HEK293 (cell line): ENCODE results near the gene NFS1.

ENCODE experiments used
- CTCF ChIA-PET: fragments of 350-600 bp; formaldehyde crosslinking; extraction: SDS; loops from one replicate; lab custom pipeline; 2021; ENCODE audit warnings: antibody characterized with exemption; lab: Yijun Ruan, JAX
- POLR2A ChIA-PET: fragments of 300-600 bp; formaldehyde crosslinking; extraction: SDS; loops from one replicate; lab custom pipeline; 2020; ENCODE audit warnings: antibody characterized with exemption, inconsistent platforms; lab: Yijun Ruan, JAX
- H3K27ac ChIP-seq: fragments of 200-500 bp; sonication (Bioruptor generic); 2 replicates; pipeline ENCODE4 v1.5.1; 2014; ENCODE audit warnings: low read depth, low read length, control low read depth, inconsistent platforms; ENCODE audit errors: extremely low read depth
- H3K36me3 ChIP-seq, 2 experiments: fragments of 200-500 bp in 1 of 2; sonication (Bioruptor generic) in 1 of 2; 1 replicate in 1 of 2; 2 replicates in 1 of 2; pipeline ENCODE4 v1.5.1; 2014 to 2017; ENCODE audit warnings: inconsistent platforms in 2 of 2, low read length in 2 of 2; ENCODE audit not compliant: control insufficient read depth in 2 of 2, insufficient read depth in 1 of 2
- H3K4me1 ChIP-seq: fragments of 200-500 bp; sonication (Bioruptor generic); 2 replicates; pipeline ENCODE4 v1.5.1; 2014; ENCODE audit warnings: mild to moderate bottlenecking, low read length, inconsistent platforms; ENCODE audit not compliant: control insufficient read depth, insufficient read depth
- H3K4me3 ChIP-seq: 2 replicates; pipeline ENCODE4 v1.5.1; 2011; ENCODE audit warnings: low read depth, mild to moderate bottlenecking, control low read depth, low read length, moderate library complexity
- H3K9me3 ChIP-seq: fragments of 200-500 bp; sonication (Bioruptor generic); 2 replicates; pipeline ENCODE4 v1.5.1; 2014; ENCODE audit warnings: low read depth, low read length, inconsistent platforms; ENCODE audit not compliant: control insufficient read depth, insufficient read depth
- FEZF1 ChIP-seq: fragments of 450-650 bp; formaldehyde crosslinking; IDR thresholded peaks from 2 replicates; pipeline ENCODE4 v1.5.1; 2016; ENCODE audit warnings: missing biosample characterization, missing genetic modification characterization
- SCRT2 ChIP-seq: fragments of 450-650 bp; formaldehyde crosslinking; IDR thresholded peaks from 2 replicates; pipeline ENCODE4 v1.5.1; 2016; ENCODE audit warnings: missing biosample characterization, missing genetic modification characterization
- ZBTB10 ChIP-seq: fragments of 450-650 bp; formaldehyde crosslinking; IDR thresholded peaks from 2 replicates; pipeline ENCODE4 v1.5.1; 2016; ENCODE audit warnings: missing biosample characterization, missing genetic modification characterization
- ZBTB49 ChIP-seq: fragments of 450-650 bp; formaldehyde crosslinking; IDR thresholded peaks from 2 replicates; pipeline ENCODE4 v1.5.1; 2016; ENCODE audit warnings: missing biosample characterization, missing genetic modification characterization, low read depth
- ZFP3 ChIP-seq: fragments of 450-650 bp; formaldehyde crosslinking; IDR thresholded peaks from 2 replicates; pipeline ENCODE4 v1.5.1; 2016; ENCODE audit warnings: low read depth, missing biosample characterization, missing genetic modification characterization
- ZNF10 ChIP-seq: fragments of 450-650 bp; formaldehyde crosslinking; IDR thresholded peaks from 2 replicates; pipeline ENCODE4 v1.5.1; 2017; ENCODE audit warnings: missing biosample characterization, missing genetic modification characterization
- ZNF596 ChIP-seq: fragments of 450-650 bp; IDR thresholded peaks from 2 replicates; pipeline ENCODE4 v1.5.0; 2018; ENCODE audit warnings: missing biosample characterization, mild to moderate bottlenecking, missing genetic modification characterization, moderate library complexity
- ZNF600 ChIP-seq: fragments of 450-650 bp; formaldehyde crosslinking; IDR thresholded peaks from 2 replicates; pipeline ENCODE4 v1.5.1; 2016; ENCODE audit warnings: missing biosample characterization, missing genetic modification characterization
- ZNF629 ChIP-seq: fragments of 450-650 bp; formaldehyde crosslinking; IDR thresholded peaks from 2 replicates; pipeline ENCODE4 v1.5.1; 2017; ENCODE audit warnings: missing biosample characterization, missing genetic modification characterization
- ZNF677 ChIP-seq: fragments of 450-650 bp; IDR thresholded peaks from 2 replicates; pipeline ENCODE4 v1.5.0; 2018; ENCODE audit warnings: missing biosample characterization, mild to moderate bottlenecking, missing genetic modification characterization, moderate library complexity
- ZNF768 ChIP-seq: fragments of 450-650 bp; formaldehyde crosslinking; IDR thresholded peaks from 2 replicates; pipeline ENCODE4 v1.5.1; 2018; ENCODE audit warnings: missing biosample characterization, mild to moderate bottlenecking, missing genetic modification characterization
- ZNF837 ChIP-seq: fragments of 450-650 bp; formaldehyde crosslinking; IDR thresholded peaks from 2 replicates; pipeline ENCODE4 v1.5.1; 2016; ENCODE audit warnings: missing biosample characterization, missing genetic modification characterization
- ZSCAN4 ChIP-seq: fragments of 450-650 bp; formaldehyde crosslinking; IDR thresholded peaks from 2 replicates; pipeline ENCODE4 v1.5.1; 2017; ENCODE audit warnings: missing biosample characterization, missing genetic modification characterization
- TF ChIP-seq, protein P1 (sequence below): fragments of 450-650 bp; formaldehyde crosslinking; IDR thresholded peaks from 2 replicates; pipeline ENCODE4 v1.5.1; 2016; ENCODE audit warnings: missing biosample characterization, missing genetic modification characterization, borderline replicate concordance

NFS1 gene

GRCh38 chr20:35627121-35627520 is 72.0 kb downstream of the NFS1 start:
- Histone ChIP-seq H3K4me3 (no peak overlapping the region), H3K27ac (no peak overlapping the region), H3K36me3 (peaks cover 24 to 68% of the 10 kb centered on the region in 2 experiments), H3K4me1 (no peaks in the 10 kb centered on the region), H3K9me3 (no peaks in the 10 kb centered on the region)
- POLR2A ChIA-PET: interaction anchor here (0.7 kb wide), 1 partner anchor 60 kb away, joined by 6 read pairs; no protein-coding TSS in a partner anchor
- CTCF ChIA-PET: interaction anchor here (0.8 to 1.1 kb wide), 2 partner anchors 8 to 117 kb away, joined by 3 read pairs; no protein-coding TSS in a partner anchor
- no peak for TF ChIP-seq ZNF596
- no peak for TF ChIP-seq ZBTB49
- peak; percentile 53; the same call in 1 of the 2 replicates for TF ChIP-seq ZNF600 (tag by site-specific recombination)

DNA sequence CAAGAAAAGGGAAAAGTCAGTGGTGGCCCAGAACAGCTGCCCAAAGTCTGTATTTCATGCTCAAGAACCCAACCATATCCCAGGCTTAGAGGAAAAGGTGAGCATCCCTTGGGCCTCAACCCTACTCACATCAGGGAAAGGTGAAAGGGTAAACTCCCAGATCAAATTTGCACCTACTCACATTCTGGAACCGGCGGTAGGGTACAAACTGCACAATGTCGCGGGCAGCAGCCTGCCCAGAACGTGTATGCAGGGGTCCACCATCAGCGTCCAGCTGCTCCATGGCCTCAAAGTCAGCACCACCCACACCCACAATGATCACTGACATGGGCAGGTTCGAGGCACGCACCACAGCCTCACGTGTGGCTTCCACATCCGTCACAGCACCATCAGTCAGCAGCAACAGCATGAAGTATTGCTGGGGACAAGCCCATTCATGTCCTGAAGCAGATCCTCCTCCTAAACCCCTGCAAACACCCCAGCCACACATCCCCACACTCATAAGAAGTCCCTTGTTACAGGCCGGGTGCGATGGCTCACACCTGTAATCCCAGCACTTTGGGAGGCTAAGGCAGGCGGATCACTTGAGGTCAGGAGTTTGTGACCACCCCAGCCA is 72.7 kb downstream of the NFS1 start:
- no peak overlapping the region for H3K27ac ChIP-seq
- H3K4me1 ChIP-seq: no peaks in the 10 kb centered on the region
- peaks cover 24 to 64% of the 10 kb centered on the region in 2 experiments for H3K36me3 ChIP-seq
- CTCF ChIA-PET: interaction anchor here (0.8 kb wide), 1 partner anchor 116 kb away, joined by 3 read pairs; no protein-coding TSS in a partner anchor
- POLR2A ChIA-PET: interaction anchor here (0.7 kb wide), 1 partner anchor 60 kb away, joined by 6 read pairs; no protein-coding TSS in a partner anchor
- no peak overlapping the region for H3K4me3 ChIP-seq
- TF ChIP-seq ZNF837 (tag by site-specific recombination): no peak
- TF ChIP-seq SCRT2 (tag by site-specific recombination): peak; percentile 39; the same call in 1 of the 2 replicates
- no peaks in the 10 kb centered on the region for H3K9me3 ChIP-seq

GRCh38 chr20:35625584-35626385 is 73.4 kb downstream of the NFS1 start:
- H3K36me3 ChIP-seq: peaks cover 24 to 64% of the 10 kb centered on the region in 2 experiments
- ChIA-PET POLR2A (no interaction called here), CTCF (interaction anchor here (0.6 kb wide), 1 partner anchor 529 kb away, joined by 4 read pairs; no protein-coding TSS in a partner anchor)
- H3K27ac ChIP-seq: no peak overlapping the region
- H3K4me3 ChIP-seq: no peak overlapping the region
- no peaks in the 10 kb centered on the region for H3K4me1 ChIP-seq
- no peaks in the 10 kb centered on the region for H3K9me3 ChIP-seq
- TF ChIP-seq, protein P1, sequence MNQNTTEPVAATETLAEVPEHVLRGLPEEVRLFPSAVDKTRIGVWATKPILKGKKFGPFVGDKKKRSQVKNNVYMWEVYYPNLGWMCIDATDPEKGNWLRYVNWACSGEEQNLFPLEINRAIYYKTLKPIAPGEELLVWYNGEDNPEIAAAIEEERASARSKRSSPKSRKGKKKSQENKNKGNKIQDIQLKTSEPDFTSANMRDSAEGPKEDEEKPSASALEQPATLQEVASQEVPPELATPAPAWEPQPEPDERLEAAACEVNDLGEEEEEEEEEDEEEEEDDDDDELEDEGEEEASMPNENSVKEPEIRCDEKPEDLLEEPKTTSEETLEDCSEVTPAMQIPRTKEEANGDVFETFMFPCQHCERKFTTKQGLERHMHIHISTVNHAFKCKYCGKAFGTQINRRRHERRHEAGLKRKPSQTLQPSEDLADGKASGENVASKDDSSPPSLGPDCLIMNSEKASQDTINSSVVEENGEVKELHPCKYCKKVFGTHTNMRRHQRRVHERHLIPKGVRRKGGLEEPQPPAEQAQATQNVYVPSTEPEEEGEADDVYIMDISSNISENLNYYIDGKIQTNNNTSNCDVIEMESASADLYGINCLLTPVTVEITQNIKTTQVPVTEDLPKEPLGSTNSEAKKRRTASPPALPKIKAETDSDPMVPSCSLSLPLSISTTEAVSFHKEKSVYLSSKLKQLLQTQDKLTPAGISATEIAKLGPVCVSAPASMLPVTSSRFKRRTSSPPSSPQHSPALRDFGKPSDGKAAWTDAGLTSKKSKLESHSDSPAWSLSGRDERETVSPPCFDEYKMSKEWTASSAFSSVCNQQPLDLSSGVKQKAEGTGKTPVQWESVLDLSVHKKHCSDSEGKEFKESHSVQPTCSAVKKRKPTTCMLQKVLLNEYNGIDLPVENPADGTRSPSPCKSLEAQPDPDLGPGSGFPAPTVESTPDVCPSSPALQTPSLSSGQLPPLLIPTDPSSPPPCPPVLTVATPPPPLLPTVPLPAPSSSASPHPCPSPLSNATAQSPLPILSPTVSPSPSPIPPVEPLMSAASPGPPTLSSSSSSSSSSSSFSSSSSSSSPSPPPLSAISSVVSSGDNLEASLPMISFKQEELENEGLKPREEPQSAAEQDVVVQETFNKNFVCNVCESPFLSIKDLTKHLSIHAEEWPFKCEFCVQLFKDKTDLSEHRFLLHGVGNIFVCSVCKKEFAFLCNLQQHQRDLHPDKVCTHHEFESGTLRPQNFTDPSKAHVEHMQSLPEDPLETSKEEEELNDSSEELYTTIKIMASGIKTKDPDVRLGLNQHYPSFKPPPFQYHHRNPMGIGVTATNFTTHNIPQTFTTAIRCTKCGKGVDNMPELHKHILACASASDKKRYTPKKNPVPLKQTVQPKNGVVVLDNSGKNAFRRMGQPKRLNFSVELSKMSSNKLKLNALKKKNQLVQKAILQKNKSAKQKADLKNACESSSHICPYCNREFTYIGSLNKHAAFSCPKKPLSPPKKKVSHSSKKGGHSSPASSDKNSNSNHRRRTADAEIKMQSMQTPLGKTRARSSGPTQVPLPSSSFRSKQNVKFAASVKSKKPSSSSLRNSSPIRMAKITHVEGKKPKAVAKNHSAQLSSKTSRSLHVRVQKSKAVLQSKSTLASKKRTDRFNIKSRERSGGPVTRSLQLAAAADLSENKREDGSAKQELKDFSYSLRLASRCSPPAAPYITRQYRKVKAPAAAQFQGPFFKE (tag by site-specific recombination): no peak
- TF ChIP-seq ZSCAN4 (tag by site-specific recombination) (no peak), ZNF768 (tag by site-specific recombination) (no peak), ZNF629 (tag by site-specific recombination) (no peak), FEZF1 (no peak), ZFP3 (tag by site-specific recombination) (no peak), ZNF10 (tag by site-specific recombination) (no peak), ZNF677 (tag by site-specific recombination) (no peak), ZBTB10 (no peak)
